HepG2 (cell line): ENCODE measurements around the gene KAT6B. TPM values are rescaled to one million over a fixed set of nuclear protein-coding genes. Genes with fewer than 3 reads are reported as not detected.

Experiments
- ATAC-seq: fragments of 200-7000 bp; cut with Tn5 transposase; 3 replicates; pipeline ENCODE4 v1.9.1; 2020; ENCODE audit warnings: mild to moderate bottlenecking, moderate library complexity
- BruUV-seq: library from RNA; stranded (reverse); fragments of 400-500 nt; replicated peaks from 2 replicates; lab custom pipeline; 2021; lab: Mats Ljungman, UMichigan
- CTCF ChIA-PET: fragments of 300-600 bp; formaldehyde crosslinking; extraction: SDS; loops from one replicate; lab custom pipeline; 2021; ENCODE audit warnings: low total read pairs, inconsistent platforms, low intra/inter-chr PET ratio; lab: Yijun Ruan, JAX
- POLR2A ChIA-PET: fragments of 350-600 bp; sonication (Branson Sonifier 250); formaldehyde crosslinking; loops from one replicate; lab custom pipeline; 2020; ENCODE audit warnings: antibody characterized with exemption, inconsistent platforms; lab: Yijun Ruan, JAX
- DNase-seq: peaks from one replicate; pipeline ENCODE4 v3.0.0-alpha.2; 2015; ENCODE audit warnings: low spot score
- FAIRE-seq: peaks from 3 replicates; lab custom pipeline; 2011; peaks lifted over from hg19 to GRCh38; lab: Jason Lieb, UNC
- H2AFZ ChIP-seq: one replicate; pipeline ENCODE4 v1.6.1; 2011; ENCODE audit warnings: low read length, inconsistent platforms
- H3K27ac ChIP-seq: fragments of 300-600 bp; 3 replicates; pipeline ENCODE4 v1.8.0; 2011; ENCODE audit warnings: mixed run types, mild to moderate bottlenecking, mixed read lengths, low read length, inconsistent platforms; ENCODE audit not compliant: insufficient read depth; ENCODE audit errors: extremely low read length
- H3K27me3 ChIP-seq, 2 experiments: fragments of 200-600 bp in 1 of 2; 2 replicates in 1 of 2; 3 replicates in 1 of 2; pipeline versions ENCODE4 v1.6.0 to v1.8.0; 2011; ENCODE audit warnings: low read length in 2 of 2, mild to moderate bottlenecking in 2 of 2, moderate library complexity in 2 of 2, inconsistent platforms in 1 of 2; ENCODE audit not compliant: insufficient read depth in 2 of 2, control insufficient read depth in 1 of 2
- H3K36me3 ChIP-seq, 2 experiments: fragments of 200-600 bp in 1 of 2; replicated peaks in 1 of 2; 2 replicates in 1 of 2; 3 replicates in 1 of 2; pipeline versions ENCODE4 v1.5.1 to v1.8.0; 2011; ENCODE audit warnings: low read length in 2 of 2, inconsistent platforms in 1 of 2; ENCODE audit not compliant: insufficient read depth in 2 of 2, control insufficient read depth in 1 of 2
- H3K4me1 ChIP-seq: 2 replicates; pipeline ENCODE4 v1.5.1; 2012; ENCODE audit warnings: low read length, inconsistent platforms; ENCODE audit not compliant: insufficient read depth
- H3K4me2 ChIP-seq: 2 replicates; pipeline ENCODE4 v1.6.0; 2011; ENCODE audit warnings: low read depth, low read length, inconsistent platforms
- H3K4me3 ChIP-seq, 3 experiments: fragments of 200-600 bp in 1 of 3; sonication (generic), shearing (Covaris generic) in 1 of 3; replicated peaks in 1 of 3; 2 replicates each; pipeline ENCODE4 v1.5.1; 2011 to 2016; ENCODE audit warnings: low read length in 3 of 3, inconsistent platforms in 2 of 3, low read depth in 2 of 3, mild to moderate bottlenecking in 2 of 3, control low read depth in 1 of 3, mixed read lengths in 1 of 3; ENCODE audit not compliant: insufficient read depth in 1 of 3
- H3K79me2 ChIP-seq: one replicate; pipeline ENCODE4 v1.6.1; 2011; ENCODE audit warnings: low read length, inconsistent platforms; ENCODE audit not compliant: insufficient read depth
- H3K9ac ChIP-seq: 2 replicates; pipeline ENCODE4 v1.6.0; 2011; ENCODE audit warnings: mild to moderate bottlenecking, low read depth, low read length, inconsistent platforms; ENCODE audit not compliant: insufficient read depth
- H3K9me3 ChIP-seq: 2 replicates; pipeline ENCODE4 v1.5.1; 2012; ENCODE audit warnings: mild to moderate bottlenecking, low read length
- H4K20me1 ChIP-seq: 2 replicates; pipeline ENCODE4 v1.6.0; 2011; ENCODE audit warnings: inconsistent platforms, mild to moderate bottlenecking, low read length, moderate library complexity; ENCODE audit not compliant: insufficient read depth
- CHD2 ChIP-seq: IDR thresholded peaks from 2 replicates; pipeline ENCODE4 v1.6.1; 2011; ENCODE audit warnings: low read depth, low read length, improper control_type of control experiment
- EHMT2 ChIP-seq: fragments of 200-600 bp; sonication (generic); IDR thresholded peaks from 2 replicates; pipeline ENCODE4 v1.7.0; 2017; ENCODE audit warnings: antibody characterized with exemption, low read depth, low read length, borderline replicate concordance
- NAIF1 ChIP-seq: sonication (generic); formaldehyde crosslinking; IDR thresholded peaks from 2 replicates; pipeline ENCODE4 v1.5.0; 2020; ENCODE audit warnings: mild to moderate bottlenecking, missing genetic modification reagents, borderline replicate concordance
- NFIC ChIP-seq: IDR thresholded peaks from 2 replicates; pipeline ENCODE4 v1.6.1; 2012; ENCODE audit warnings: mild to moderate bottlenecking, low read length, inconsistent platforms
- SMAD3 ChIP-seq: sonication (generic); formaldehyde crosslinking; IDR thresholded peaks from 2 replicates; pipeline ENCODE4 v1.4.0; 2020; ENCODE audit warnings: missing genetic modification reagents
- SNAPC2 ChIP-seq: sonication (generic); formaldehyde crosslinking; IDR thresholded peaks from 2 replicates; pipeline ENCODE4 v1.8.1; 2022; ENCODE audit warnings: mild to moderate bottlenecking, missing genetic modification reagents
- SSRP1 ChIP-seq: IDR thresholded peaks from 2 replicates; pipeline ENCODE4 v1.6.1; 2016; ENCODE audit warnings: control low read depth
- TAF15 ChIP-seq: fragments of 200-400 bp; formaldehyde crosslinking; IDR thresholded peaks from one replicate; pipeline ENCODE4 v1.6.1; 2018; ENCODE audit warnings: mild to moderate bottlenecking, low read depth, low read length; ENCODE audit not compliant: poor library complexity, severe bottlenecking
- ZNF292 ChIP-seq: sonication (generic); formaldehyde crosslinking; IDR thresholded peaks from 2 replicates; pipeline ENCODE4 v1.8.1; 2022; ENCODE audit warnings: mild to moderate bottlenecking, low read depth, missing genetic modification reagents, borderline replicate concordance
- ZNF326 ChIP-seq: sonication (generic); formaldehyde crosslinking; IDR thresholded peaks from 2 replicates; pipeline ENCODE4 v1.4.0; 2020; ENCODE audit warnings: missing genetic modification reagents, borderline replicate concordance
- ZNF564 ChIP-seq: sonication (generic); formaldehyde crosslinking; IDR thresholded peaks from 2 replicates; pipeline ENCODE4 v1.8.1; 2023; ENCODE audit warnings: mild to moderate bottlenecking, missing genetic modification reagents
- ZNF703 ChIP-seq: sonication (generic); formaldehyde crosslinking; IDR thresholded peaks from 2 replicates; pipeline ENCODE4 v1.5.1; 2020; ENCODE audit warnings: missing genetic modification reagents, mild to moderate bottlenecking, moderate library complexity, borderline replicate concordance
- ZNF850 ChIP-seq: sonication (generic); formaldehyde crosslinking; conservative IDR thresholded peaks from 2 replicates; pipeline ENCODE4 v1.9.0; 2021; ENCODE audit warnings: mild to moderate bottlenecking, missing genetic modification reagents
- ZSCAN22 ChIP-seq: sonication (generic); formaldehyde crosslinking; IDR thresholded peaks from 2 replicates; pipeline ENCODE4 v1.4.0; 2020; ENCODE audit warnings: mild to moderate bottlenecking, missing genetic modification reagents
- WGBS: methylation state at CpG from one replicate; pipeline ENCODE4 v1.1.6; 2017; ENCODE audit warnings: low lambda C conversion rate; 5-methylcytosine and 5-hydroxymethylcytosine counted together
- in situ Hi-C: cut with HindIII; loops from 2 replicates; pipeline ENCODE4 v1.10.0; 2017; ENCODE audit warnings: low pct_unique_long_range_greater_than_20kb; ENCODE audit not compliant: extremely low pct_ligation_motif_present
- intact Hi-C: fragments of 100-400 bp; cut with micrococcal nuclease; formaldehyde crosslinking; loops from one replicate; pipeline ENCODE4 v1.10.0; 2022; ENCODE audit not compliant: unreplicated experiment
- polyA plus RNA-seq, 8 experiments: library from polyadenylated mRNA; depleted of rRNA in 3 of 8; stranded (reverse) in 7 of 8; unstranded in 1 of 8; fragments of >200 nt; fragmentation: Illumina TruSeq in 4 of 8; extraction: Trizol in 4 of 8; gene quantifications; 2 replicates each; pipeline versions ENCODE4 v1.2.1 to v1.2.3, GENCODE V29; 2011 to 2016; ENCODE audit warnings: low read depth in 4 of 8, missing spikeins in 1 of 8, mixed read lengths in 1 of 8; ENCODE audit not compliant: insufficient read depth in 1 of 8
- total RNA-seq, 5 experiments: library from RNA; depleted of rRNA; stranded (reverse); fragments of >200 nt; fragmentation: Illumina TruSeq; extraction: Trizol; gene quantifications; 2 replicates each; pipeline ENCODE4 v1.2.3, GENCODE V29; 2016; ENCODE audit warnings: low read depth in 1 of 5
- TF ChIP-seq, protein P1 (sequence below): sonication (generic); formaldehyde crosslinking; IDR thresholded peaks from 2 replicates; pipeline ENCODE4; 2020; ENCODE audit warnings: missing genetic modification reagents, mild to moderate bottlenecking, borderline replicate concordance
- TF ChIP-seq, protein P2 (sequence below): sonication (generic); formaldehyde crosslinking; IDR thresholded peaks from 2 replicates; pipeline ENCODE4 v1.5.1; 2020; ENCODE audit warnings: missing genetic modification reagents, mild to moderate bottlenecking, borderline replicate concordance

KAT6B gene
- total and polyA plus RNA-seq, 2 of the 13 experiments (the other 11 are each of a cell fraction or from before 2014, with no cell fraction given): 3.0 to 9.5 TPM

DNA sequence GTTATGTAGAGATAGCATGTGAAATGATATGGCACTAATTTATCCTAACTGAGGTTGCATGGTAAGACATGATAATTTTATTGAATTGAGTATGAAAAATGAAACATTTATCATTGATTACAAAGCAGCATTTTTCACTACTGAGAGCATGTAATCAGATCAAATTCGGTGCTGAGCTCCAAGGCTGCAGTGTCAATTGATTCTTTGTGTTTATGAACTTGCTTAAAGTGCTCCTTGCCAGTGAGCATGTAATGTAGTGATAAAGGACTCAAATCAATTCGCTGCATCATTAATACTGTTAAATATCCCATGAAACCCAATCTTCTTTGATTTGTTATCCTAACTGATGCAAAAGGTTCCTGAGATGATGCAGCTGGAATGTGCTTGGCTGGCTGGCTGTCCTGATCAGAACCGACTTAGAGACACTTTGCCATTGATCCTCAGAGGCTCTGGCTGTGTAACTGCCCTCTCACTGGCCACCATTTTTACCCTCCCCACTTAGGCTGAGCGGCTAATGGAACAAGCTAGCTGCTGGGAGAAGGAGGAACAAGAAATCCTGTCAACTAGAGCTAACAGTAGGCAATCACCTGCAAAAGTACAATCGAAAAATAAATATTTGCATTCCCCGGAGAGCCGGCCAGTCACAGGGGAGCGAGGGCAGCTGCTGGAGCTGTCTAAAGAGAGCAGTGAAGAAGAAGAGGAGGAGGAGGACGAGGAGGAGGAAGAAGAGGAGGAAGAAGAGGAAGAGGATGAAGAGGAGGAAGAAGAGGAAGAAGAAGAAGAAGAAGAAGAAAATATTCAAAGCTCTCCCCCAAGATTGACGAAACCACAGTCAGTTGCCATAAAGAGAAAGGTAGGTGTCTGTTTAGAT lies 195.2 kb downstream of the KAT6B start (continued):
- TF ChIP-seq, protein P1, sequence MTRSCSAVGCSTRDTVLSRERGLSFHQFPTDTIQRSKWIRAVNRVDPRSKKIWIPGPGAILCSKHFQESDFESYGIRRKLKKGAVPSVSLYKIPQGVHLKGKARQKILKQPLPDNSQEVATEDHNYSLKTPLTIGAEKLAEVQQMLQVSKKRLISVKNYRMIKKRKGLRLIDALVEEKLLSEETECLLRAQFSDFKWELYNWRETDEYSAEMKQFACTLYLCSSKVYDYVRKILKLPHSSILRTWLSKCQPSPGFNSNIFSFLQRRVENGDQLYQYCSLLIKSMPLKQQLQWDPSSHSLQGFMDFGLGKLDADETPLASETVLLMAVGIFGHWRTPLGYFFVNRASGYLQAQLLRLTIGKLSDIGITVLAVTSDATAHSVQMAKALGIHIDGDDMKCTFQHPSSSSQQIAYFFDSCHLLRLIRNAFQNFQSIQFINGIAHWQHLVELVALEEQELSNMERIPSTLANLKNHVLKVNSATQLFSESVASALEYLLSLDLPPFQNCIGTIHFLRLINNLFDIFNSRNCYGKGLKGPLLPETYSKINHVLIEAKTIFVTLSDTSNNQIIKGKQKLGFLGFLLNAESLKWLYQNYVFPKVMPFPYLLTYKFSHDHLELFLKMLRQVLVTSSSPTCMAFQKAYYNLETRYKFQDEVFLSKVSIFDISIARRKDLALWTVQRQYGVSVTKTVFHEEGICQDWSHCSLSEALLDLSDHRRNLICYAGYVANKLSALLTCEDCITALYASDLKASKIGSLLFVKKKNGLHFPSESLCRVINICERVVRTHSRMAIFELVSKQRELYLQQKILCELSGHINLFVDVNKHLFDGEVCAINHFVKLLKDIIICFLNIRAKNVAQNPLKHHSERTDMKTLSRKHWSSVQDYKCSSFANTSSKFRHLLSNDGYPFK (CRISPR knock-in tag): no peak

DNA sequence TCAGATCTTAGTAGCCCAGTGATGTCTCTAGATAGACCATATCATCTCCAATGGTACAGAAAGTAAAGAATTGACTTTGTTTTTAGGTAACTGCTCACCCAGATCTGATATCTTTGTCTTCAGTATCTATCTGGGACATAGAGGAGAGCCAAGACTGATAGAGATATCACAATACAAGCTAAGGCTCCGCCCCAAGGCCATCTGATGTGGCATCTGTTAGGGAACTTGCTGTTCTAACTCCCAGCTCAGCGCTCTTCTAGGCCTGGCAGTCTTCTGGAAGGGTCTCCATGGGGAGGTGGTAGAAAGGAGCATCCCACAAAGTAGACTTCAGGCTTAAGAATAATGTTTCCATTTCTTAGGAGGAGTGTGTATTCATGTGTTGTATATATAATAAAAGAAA lies 196.7 kb downstream of the KAT6B start:
- H3K4me2 ChIP-seq: no peak overlapping the region
- WGBS: 97% methylated on average over 2 of the region's 2 CpGs
- ChIA-PET CTCF (interaction anchor here (1.0 kb wide), 1 partner anchor 213 kb away, joined by 4 read pairs; the partner anchor contains the start of gene COMTD1), POLR2A (no interaction called here)
- no peaks in the 10 kb centered on the region for H3K27me3 ChIP-seq
- H3K4me1 ChIP-seq: peaks cover 21% of the 10 kb centered on the region
- TF ChIP-seq ZNF564 (no peak), ZNF850 (CRISPR knock-in tag) (no peak), SNAPC2 (CRISPR knock-in tag) (no peak), SMAD3 (CRISPR knock-in tag) (no peak), EHMT2 (no peak), CHD2 (no peak), ZSCAN22 (CRISPR knock-in tag) (no peak), ZNF703 (CRISPR knock-in tag) (no peak), SSRP1 (CRISPR knock-in tag) (no peak), ZNF326 (CRISPR knock-in tag) (no peak), NFIC (no peak), TAF15 (no peak), ZNF292 (CRISPR knock-in tag) (no peak), NAIF1 (CRISPR knock-in tag) (no peak)
- TF ChIP-seq, protein P2, sequence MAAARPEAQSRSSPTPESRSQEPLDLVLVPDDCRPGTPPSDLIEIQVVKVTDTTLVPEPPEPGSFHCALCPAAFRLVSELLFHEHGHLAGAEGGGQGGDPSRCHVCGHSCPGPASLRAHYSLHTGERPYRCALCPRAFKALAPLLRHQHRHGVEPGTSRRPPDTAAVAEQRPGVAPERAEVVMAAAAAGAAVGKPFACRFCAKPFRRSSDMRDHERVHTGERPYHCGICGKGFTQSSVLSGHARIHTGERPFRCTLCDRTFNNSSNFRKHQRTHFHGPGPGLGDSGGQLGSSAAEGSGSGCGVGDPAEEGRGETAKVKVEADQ (CRISPR knock-in tag): no peak
- FAIRE-seq (no peak), DNase-seq (no peak), ATAC-seq (no peak)
- intact Hi-C loops: loop anchor here (2.0 to 10.0 kb wide), 3 partner anchors 126 to 258 kb away; no protein-coding TSS in a partner anchor
- H2AFZ ChIP-seq: no peak overlapping the region
- H3K36me3 ChIP-seq: peaks cover 18 to 44% of the 10 kb centered on the region in 2 experiments
- no peaks in the 10 kb centered on the region for H3K79me2 ChIP-seq
- H3K9me3 ChIP-seq: no peaks in the 10 kb centered on the region
- no peaks in the 10 kb centered on the region for H4K20me1 ChIP-seq
- BruUV-seq: no TSS peak
- no peak overlapping the region for H3K4me3 ChIP-seq
- in situ Hi-C loops: loop anchor here (10.0 kb wide), 1 partner anchor 778 kb away; no protein-coding TSS in a partner anchor
- H3K27ac ChIP-seq: no peak overlapping the region
- H3K9ac ChIP-seq: no peak overlapping the region
